Tracheal epithelial cell (primary cell): ENCODE results near the gene C11orf87. TPM values are rescaled to one million over a fixed set of nuclear protein-coding genes. Genes with fewer than 3 reads are reported as not detected.

Source experiments
- total RNA-seq: library from RNA; depleted of rRNA; stranded (reverse); fragments of >200 nt; gene quantifications from 2 replicates; pipeline ENCODE4 v1.2.1, GENCODE V29; 2014

The C11orf87 gene
- total RNA-seq, result under 0.01 TPM in 1 of 2 replicates, not detected in the other

DNA sequence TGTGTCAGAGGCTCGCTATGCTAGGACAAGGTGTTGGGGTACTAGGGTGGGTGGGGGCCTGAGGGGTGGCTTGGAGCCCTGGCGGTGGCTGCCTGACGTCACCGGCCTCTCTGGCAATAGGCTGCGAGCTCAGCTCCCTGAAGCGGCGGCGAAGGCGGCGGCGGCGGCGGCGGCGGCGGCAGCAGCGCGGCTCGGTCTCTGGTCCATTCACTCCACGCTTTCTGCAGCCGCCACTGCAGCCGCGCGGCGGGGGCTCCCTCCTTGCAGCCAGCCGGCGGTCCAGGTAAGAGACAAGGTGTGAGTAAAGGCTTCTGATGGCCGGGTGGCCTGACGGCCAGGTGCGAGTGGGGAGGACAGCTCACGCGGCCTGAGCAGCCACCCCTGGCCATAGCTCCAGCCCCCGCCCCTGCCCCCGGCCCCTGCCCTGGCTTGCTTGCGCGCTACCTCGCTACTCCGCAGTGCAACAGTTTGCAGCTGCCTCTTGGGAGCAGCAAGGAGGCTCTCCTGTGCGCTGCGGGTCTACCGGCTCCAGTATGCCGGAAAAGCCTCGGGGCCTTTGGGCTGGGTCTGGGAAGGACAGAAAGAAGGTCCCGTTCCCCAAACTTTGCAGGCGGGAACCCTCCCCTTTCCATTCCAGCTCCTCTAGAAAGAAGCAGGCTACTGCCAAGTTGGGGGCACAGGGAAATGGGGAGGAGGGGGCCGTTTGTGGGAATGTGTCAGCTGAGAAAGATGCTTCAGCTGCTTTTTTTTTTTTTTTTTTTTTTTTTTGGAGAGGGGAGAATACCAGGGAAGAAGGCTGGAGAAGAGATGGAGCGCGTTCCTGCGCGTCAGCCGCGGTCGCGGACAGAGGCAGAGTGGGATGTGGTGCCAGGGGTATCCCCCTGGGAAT lies at the start of gene C11orf87:
C11orf87 (plus strand) TSS at position 210 of the 889 bp plus-strand sequence. CDS start 1,444 bp downstream, outside the sequence.

